GM23338 (cell line): ENCODE measurements around the gene LRRC42. TPM values are rescaled to one million over a fixed set of nuclear protein-coding genes. Genes with fewer than 3 reads are reported as not detected.

Experiments
- ATAC-seq: fragments of 200-7000 bp; cut with Tn5 transposase; 3 replicates; pipeline ENCODE4 v1.9.1; 2020
- DNase-seq: peaks from one replicate; pipeline ENCODE4 v3.0.0-alpha.2; 2015; ENCODE audit warnings: low spot score
- H2AFZ ChIP-seq: fragments of 200-600 bp; sonication (generic); 2 replicates; pipeline ENCODE4 v1.8.0; 2016; ENCODE audit warnings: antibody characterized with exemption, mild to moderate bottlenecking, moderate library complexity
- H3F3A ChIP-seq: fragments of 200-600 bp; sonication (generic); replicated peaks from 2 replicates; pipeline ENCODE4 v1.8.0; 2017; ENCODE audit warnings: antibody characterized with exemption, mixed run types, low read depth
- H3K27ac ChIP-seq: fragments of 200-600 bp; sonication (generic); 2 replicates; pipeline ENCODE4 v1.6.1; 2016; ENCODE audit warnings: low read depth
- H3K27me3 ChIP-seq: fragments of 200-600 bp; sonication (generic); 2 replicates; pipeline ENCODE4 v1.8.0; 2016; ENCODE audit warnings: mild to moderate bottlenecking, mixed run types, moderate library complexity; ENCODE audit not compliant: insufficient read depth
- H3K36me3 ChIP-seq: fragments of 200-600 bp; sonication (generic); 2 replicates; pipeline ENCODE4 v1.8.0; 2016; ENCODE audit warnings: mild to moderate bottlenecking; ENCODE audit not compliant: insufficient read depth
- H3K4me1 ChIP-seq: fragments of 200-600 bp; sonication (generic); 2 replicates; pipeline ENCODE4 v1.8.0; 2016; ENCODE audit warnings: mild to moderate bottlenecking, moderate library complexity; ENCODE audit not compliant: insufficient read depth
- H3K4me2 ChIP-seq: fragments of 200-600 bp; sonication (generic); 2 replicates; pipeline ENCODE4 v1.7.1; 2017; ENCODE audit warnings: mixed run types
- H3K4me3 ChIP-seq: fragments of 200-600 bp; sonication (generic); 2 replicates; pipeline ENCODE4 v1.6.1; 2016; ENCODE audit warnings: mixed run types
- H3K79me2 ChIP-seq: fragments of 200-600 bp; sonication (generic); replicated peaks from 2 replicates; pipeline ENCODE4 v1.8.0; 2017; ENCODE audit warnings: mild to moderate bottlenecking; ENCODE audit not compliant: insufficient read depth
- H3K9me2 ChIP-seq: fragments of 200-600 bp; sonication (generic); 2 replicates; pipeline ENCODE4 v1.8.0; 2017; ENCODE audit not compliant: insufficient read depth
- H4K20me1 ChIP-seq: fragments of 200-600 bp; sonication (generic); replicated peaks from 2 replicates; pipeline ENCODE4 v1.8.0; 2017; ENCODE audit warnings: mild to moderate bottlenecking; ENCODE audit not compliant: insufficient read depth
- H3K27ac Mint-ChIP-seq: 2 replicates; pipeline ENCODE4 v1.8.0; 2020; ENCODE audit warnings: inconsistent platforms, mild to moderate bottlenecking, moderate library complexity, mixed read lengths
- H3K27me3 Mint-ChIP-seq: 3 replicates; pipeline ENCODE4 v1.8.0; 2022; ENCODE audit warnings: low read depth, mild to moderate bottlenecking, moderate library complexity, mixed read lengths, inconsistent platforms; ENCODE audit not compliant: insufficient read depth, poor library complexity
- H3K36me3 Mint-ChIP-seq: 3 replicates; pipeline ENCODE4 v1.8.0; 2021; ENCODE audit warnings: low read depth, mild to moderate bottlenecking, inconsistent platforms, moderate library complexity, mixed read lengths
- H3K4me1 Mint-ChIP-seq: 3 replicates; pipeline ENCODE4 v1.8.0; 2020; ENCODE audit warnings: mild to moderate bottlenecking, inconsistent platforms, mixed read lengths
- H3K4me3 Mint-ChIP-seq: 3 replicates; pipeline ENCODE4 v1.8.0; 2021; ENCODE audit warnings: moderate library complexity, mild to moderate bottlenecking, inconsistent platforms, mixed read lengths
- H3K9me3 Mint-ChIP-seq: 3 replicates; pipeline ENCODE4 v1.8.0; 2020; ENCODE audit warnings: moderate library complexity, mild to moderate bottlenecking, inconsistent platforms, mixed read lengths
- CREB1 ChIP-seq: fragments of 250-450 bp; sonication (Bioruptor Pico); IDR thresholded peaks from 2 replicates; pipeline ENCODE4 v1.5.0; 2020; ENCODE audit warnings: low read depth, mild to moderate bottlenecking, moderate library complexity
- EZH2 ChIP-seq: fragments of 200-600 bp; sonication (generic); IDR thresholded peaks from one replicate; pipeline ENCODE4 v1.8.0; 2017; ENCODE audit warnings: antibody characterized with exemption, mild to moderate bottlenecking, low read depth; ENCODE audit not compliant: unreplicated experiment
- JUNB ChIP-seq: IDR thresholded peaks from one replicate; pipeline ENCODE4 v1.6.1; 2016; ENCODE audit warnings: antibody characterized with exemption; ENCODE audit not compliant: unreplicated experiment
- STAT1 ChIP-seq: IDR thresholded peaks from one replicate; pipeline ENCODE4 v1.6.1; 2016; ENCODE audit warnings: antibody characterized with exemption; ENCODE audit not compliant: unreplicated experiment
- ZNF114 ChIP-seq: fragments of 250-450 bp; sonication (Bioruptor Pico); IDR thresholded peaks from 2 replicates; pipeline ENCODE4 v1.5.0; 2020; ENCODE audit warnings: mild to moderate bottlenecking, moderate library complexity
- ZNF331 ChIP-seq: fragments of 250-450 bp; sonication (Bioruptor Pico); IDR thresholded peaks from 2 replicates; pipeline ENCODE4 v1.5.0; 2020; ENCODE audit warnings: low read depth, mild to moderate bottlenecking, moderate library complexity
- polyA plus RNA-seq: library from polyadenylated mRNA; unstranded; fragments of >200 nt; fragmentation: Nextera tagmentation; extraction: Ambion mirVana; gene quantifications from 2 replicates; pipeline ENCODE4 v1.2.1, GENCODE V29; 2016
- total RNA-seq: library from RNA; depleted of rRNA; stranded (reverse); fragments of >200 nt; shearing (Covaris generic); gene quantifications from 2 replicates; pipeline ENCODE4 v1.2.3, GENCODE V29; 2014
- TF ChIP-seq, protein P1 (sequence below): IDR thresholded peaks from one replicate; pipeline ENCODE4 v1.6.1; 2018; ENCODE audit warnings: antibody characterized with exemption; ENCODE audit not compliant: unreplicated experiment
- TF ChIP-seq, protein P2 (sequence below): IDR thresholded peaks from 2 replicates; pipeline ENCODE4 v1.6.1; 2016; ENCODE audit warnings: antibody characterized with exemption
- TF ChIP-seq, protein P3 (sequence below): fragments of 250-450 bp; sonication (Bioruptor Pico); IDR thresholded peaks from 2 replicates; pipeline ENCODE4 v1.5.0; 2020; ENCODE audit warnings: mild to moderate bottlenecking, moderate library complexity

Gene LRRC42
- total and polyA plus RNA-seq, 2 experiments from 2014 or later, result 25.9 to 48.1 TPM

DNA sequence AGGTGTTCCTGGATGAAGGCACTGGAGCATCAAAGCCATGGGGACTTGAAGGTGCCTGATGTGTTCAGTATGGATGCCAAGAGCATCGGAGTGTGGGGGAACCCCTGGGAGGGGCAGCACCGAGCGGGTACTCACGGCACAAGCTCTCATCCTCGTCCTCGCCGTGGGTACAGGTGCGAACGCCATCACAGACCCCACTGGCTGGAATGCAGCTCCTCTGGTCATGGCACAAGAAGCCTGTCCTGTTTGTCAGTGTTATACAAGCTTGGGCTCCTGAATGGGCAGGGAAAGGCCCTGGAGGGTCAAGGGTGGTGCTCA, 65.8 kb downstream of the LRRC42 start (continued):
- TF ChIP-seq, protein P1, sequence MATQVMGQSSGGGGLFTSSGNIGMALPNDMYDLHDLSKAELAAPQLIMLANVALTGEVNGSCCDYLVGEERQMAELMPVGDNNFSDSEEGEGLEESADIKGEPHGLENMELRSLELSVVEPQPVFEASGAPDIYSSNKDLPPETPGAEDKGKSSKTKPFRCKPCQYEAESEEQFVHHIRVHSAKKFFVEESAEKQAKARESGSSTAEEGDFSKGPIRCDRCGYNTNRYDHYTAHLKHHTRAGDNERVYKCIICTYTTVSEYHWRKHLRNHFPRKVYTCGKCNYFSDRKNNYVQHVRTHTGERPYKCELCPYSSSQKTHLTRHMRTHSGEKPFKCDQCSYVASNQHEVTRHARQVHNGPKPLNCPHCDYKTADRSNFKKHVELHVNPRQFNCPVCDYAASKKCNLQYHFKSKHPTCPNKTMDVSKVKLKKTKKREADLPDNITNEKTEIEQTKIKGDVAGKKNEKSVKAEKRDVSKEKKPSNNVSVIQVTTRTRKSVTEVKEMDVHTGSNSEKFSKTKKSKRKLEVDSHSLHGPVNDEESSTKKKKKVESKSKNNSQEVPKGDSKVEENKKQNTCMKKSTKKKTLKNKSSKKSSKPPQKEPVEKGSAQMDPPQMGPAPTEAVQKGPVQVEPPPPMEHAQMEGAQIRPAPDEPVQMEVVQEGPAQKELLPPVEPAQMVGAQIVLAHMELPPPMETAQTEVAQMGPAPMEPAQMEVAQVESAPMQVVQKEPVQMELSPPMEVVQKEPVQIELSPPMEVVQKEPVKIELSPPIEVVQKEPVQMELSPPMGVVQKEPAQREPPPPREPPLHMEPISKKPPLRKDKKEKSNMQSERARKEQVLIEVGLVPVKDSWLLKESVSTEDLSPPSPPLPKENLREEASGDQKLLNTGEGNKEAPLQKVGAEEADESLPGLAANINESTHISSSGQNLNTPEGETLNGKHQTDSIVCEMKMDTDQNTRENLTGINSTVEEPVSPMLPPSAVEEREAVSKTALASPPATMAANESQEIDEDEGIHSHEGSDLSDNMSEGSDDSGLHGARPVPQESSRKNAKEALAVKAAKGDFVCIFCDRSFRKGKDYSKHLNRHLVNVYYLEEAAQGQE, result no peak
- no peak for TF ChIP-seq STAT1
- TF ChIP-seq, protein P2, sequence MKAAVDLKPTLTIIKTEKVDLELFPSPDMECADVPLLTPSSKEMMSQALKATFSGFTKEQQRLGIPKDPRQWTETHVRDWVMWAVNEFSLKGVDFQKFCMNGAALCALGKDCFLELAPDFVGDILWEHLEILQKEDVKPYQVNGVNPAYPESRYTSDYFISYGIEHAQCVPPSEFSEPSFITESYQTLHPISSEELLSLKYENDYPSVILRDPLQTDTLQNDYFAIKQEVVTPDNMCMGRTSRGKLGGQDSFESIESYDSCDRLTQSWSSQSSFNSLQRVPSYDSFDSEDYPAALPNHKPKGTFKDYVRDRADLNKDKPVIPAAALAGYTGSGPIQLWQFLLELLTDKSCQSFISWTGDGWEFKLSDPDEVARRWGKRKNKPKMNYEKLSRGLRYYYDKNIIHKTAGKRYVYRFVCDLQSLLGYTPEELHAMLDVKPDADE, result no peak
- TF ChIP-seq ZNF331 (CRISPR knock-in tag), result no peak

DNA sequence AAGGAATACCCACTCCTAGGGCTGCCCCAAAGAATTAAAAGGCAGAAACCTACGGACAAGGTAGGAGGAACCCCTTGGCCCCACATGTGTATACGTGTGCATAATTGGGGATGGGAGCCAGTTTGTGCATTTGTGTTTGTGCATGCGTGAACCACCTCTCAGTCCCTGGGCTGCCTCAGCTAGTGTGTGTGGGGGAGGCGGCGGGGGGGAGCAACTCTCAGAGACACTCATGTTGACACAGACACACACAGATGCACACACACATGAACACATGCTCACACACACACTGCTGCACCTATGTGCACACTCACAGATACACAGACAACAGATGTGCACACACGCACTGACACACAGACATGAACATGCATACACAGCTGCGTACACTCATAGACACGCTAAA, 66.7 kb downstream of the LRRC42 start:
- H2AFZ ChIP-seq, result no peak overlapping the region
- no peak overlapping the region for H3K27ac ChIP-seq
- H3K4me1 ChIP-seq, result no peaks in the 10 kb centered on the region
- no peaks in the 10 kb centered on the region for H3K36me3 Mint-ChIP-seq
- ATAC-seq (no peak), DNase-seq (no peak)
- H3K27me3 Mint-ChIP-seq, result peaks cover 8% of the 10 kb centered on the region
- H3F3A ChIP-seq, result no peaks in the 10 kb centered on the region
- peaks cover 8% of the 10 kb centered on the region for H3K4me1 Mint-ChIP-seq
- no peaks in the 10 kb centered on the region for H3K9me3 Mint-ChIP-seq
- no peaks in the 10 kb centered on the region for H3K36me3 ChIP-seq
- no peak overlapping the region for H3K4me3 Mint-ChIP-seq
- no peaks in the 10 kb centered on the region; the same call in 1 of the 2 replicates for H3K9me2 ChIP-seq
- H4K20me1 ChIP-seq, result no peaks in the 10 kb centered on the region
- no peak overlapping the region for H3K4me3 ChIP-seq
- no peak overlapping the region for H3K27ac Mint-ChIP-seq
- no peaks in the 10 kb centered on the region for H3K27me3 ChIP-seq
- no peak overlapping the region for H3K4me2 ChIP-seq
- H3K79me2 ChIP-seq, result no peaks in the 10 kb centered on the region
- TF ChIP-seq, protein P2, result no peak
- TF ChIP-seq EZH2, result no peak
- TF ChIP-seq, protein P3, sequence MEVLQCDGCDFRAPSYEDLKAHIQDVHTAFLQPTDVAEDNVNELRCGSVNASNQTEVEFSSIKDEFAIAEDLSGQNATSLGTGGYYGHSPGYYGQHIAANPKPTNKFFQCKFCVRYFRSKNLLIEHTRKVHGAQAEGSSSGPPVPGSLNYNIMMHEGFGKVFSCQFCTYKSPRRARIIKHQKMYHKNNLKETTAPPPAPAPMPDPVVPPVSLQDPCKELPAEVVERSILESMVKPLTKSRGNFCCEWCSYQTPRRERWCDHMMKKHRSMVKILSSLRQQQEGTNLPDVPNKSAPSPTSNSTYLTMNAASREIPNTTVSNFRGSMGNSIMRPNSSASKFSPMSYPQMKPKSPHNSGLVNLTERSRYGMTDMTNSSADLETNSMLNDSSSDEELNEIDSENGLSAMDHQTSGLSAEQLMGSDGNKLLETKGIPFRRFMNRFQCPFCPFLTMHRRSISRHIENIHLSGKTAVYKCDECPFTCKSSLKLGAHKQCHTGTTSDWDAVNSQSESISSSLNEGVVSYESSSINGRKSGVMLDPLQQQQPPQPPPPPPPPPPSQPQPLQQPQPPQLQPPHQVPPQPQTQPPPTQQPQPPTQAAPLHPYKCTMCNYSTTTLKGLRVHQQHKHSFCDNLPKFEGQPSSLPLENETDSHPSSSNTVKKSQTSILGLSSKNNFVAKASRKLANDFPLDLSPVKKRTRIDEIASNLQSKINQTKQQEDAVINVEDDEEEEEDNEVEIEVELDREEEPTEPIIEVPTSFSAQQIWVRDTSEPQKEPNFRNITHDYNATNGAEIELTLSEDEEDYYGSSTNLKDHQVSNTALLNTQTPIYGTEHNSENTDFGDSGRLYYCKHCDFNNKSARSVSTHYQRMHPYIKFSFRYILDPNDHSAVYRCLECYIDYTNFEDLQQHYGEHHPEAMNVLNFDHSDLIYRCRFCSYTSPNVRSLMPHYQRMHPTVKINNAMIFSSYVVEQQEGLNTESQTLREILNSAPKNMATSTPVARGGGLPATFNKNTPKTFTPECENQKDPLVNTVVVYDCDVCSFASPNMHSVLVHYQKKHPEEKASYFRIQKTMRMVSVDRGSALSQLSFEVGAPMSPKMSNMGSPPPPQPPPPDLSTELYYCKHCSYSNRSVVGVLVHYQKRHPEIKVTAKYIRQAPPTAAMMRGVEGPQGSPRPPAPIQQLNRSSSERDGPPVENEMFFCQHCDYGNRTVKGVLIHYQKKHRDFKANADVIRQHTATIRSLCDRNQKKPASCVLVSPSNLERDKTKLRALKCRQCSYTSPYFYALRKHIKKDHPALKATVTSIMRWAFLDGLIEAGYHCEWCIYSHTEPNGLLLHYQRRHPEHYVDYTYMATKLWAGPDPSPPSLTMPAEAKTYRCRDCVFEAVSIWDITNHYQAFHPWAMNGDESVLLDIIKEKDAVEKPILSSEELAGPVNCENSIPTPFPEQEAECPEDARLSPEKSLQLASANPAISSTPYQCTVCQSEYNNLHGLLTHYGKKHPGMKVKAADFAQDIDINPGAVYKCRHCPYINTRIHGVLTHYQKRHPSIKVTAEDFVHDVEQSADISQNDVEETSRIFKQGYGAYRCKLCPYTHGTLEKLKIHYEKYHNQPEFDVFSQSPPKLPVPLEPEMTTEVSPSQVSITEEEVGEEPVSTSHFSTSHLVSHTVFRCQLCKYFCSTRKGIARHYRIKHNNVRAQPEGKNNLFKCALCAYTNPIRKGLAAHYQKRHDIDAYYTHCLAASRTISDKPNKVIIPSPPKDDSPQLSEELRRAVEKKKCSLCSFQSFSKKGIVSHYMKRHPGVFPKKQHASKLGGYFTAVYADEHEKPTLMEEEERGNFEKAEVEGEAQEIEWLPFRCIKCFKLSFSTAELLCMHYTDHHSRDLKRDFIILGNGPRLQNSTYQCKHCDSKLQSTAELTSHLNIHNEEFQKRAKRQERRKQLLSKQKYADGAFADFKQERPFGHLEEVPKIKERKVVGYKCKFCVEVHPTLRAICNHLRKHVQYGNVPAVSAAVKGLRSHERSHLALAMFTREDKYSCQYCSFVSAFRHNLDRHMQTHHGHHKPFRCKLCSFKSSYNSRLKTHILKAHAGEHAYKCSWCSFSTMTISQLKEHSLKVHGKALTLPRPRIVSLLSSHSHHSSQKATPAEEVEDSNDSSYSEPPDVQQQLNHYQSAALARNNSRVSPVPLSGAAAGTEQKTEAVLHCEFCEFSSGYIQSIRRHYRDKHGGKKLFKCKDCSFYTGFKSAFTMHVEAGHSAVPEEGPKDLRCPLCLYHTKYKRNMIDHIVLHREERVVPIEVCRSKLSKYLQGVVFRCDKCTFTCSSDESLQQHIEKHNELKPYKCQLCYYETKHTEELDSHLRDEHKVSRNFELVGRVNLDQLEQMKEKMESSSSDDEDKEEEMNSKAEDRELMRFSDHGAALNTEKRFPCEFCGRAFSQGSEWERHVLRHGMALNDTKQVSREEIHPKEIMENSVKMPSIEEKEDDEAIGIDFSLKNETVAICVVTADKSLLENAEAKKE (CRISPR knock-in tag), result no peak
- TF ChIP-seq, protein P1, result no peak
- TF ChIP-seq ZNF114 (CRISPR knock-in tag), result no peak
- TF ChIP-seq ZNF331 (CRISPR knock-in tag), result no peak
- no peak for TF ChIP-seq CREB1 (CRISPR knock-in tag)
- TF ChIP-seq JUNB, result no peak
